K562 (cell line): ENCODE results near the gene ITGB1BP2. TPM values are rescaled to one million over a fixed set of nuclear protein-coding genes. Genes with fewer than 3 reads are reported as not detected.

Source experiments
- CGGBP1 ChIP-seq: fragments of 250-450 bp; sonication (Bioruptor Pico); IDR thresholded peaks from 2 replicates; pipeline ENCODE4 v1.9.0; 2021; ENCODE audit warnings: mild to moderate bottlenecking
- DEAF1 ChIP-seq: fragments of 450-650 bp; formaldehyde crosslinking; IDR thresholded peaks from 2 replicates; pipeline ENCODE4 v1.4.0; 2020; ENCODE audit warnings: mild to moderate bottlenecking, moderate library complexity
- E2F3 ChIP-seq: fragments of 250-450 bp; sonication (Bioruptor Pico); IDR thresholded peaks from 2 replicates; pipeline ENCODE4 v1.4.0; 2020; ENCODE audit warnings: mild to moderate bottlenecking
- ESRRA ChIP-seq: fragments of 450-650 bp; IDR thresholded peaks from 2 replicates; pipeline ENCODE4 v1.6.1; 2014; ENCODE audit warnings: low read depth, mild to moderate bottlenecking, moderate library complexity, borderline replicate concordance
- FOS ChIP-seq: IDR thresholded peaks from 3 replicates; pipeline ENCODE4 v1.6.1; 2011; ENCODE audit not compliant: insufficient read length; ENCODE audit errors: extremely low read depth
- FOXK2 ChIP-seq, 2 experiments: fragments of 450-650 bp; IDR thresholded peaks in 1 of 2; conservative IDR thresholded peaks in 1 of 2; 2 replicates each; pipeline ENCODE4 v1.6.1; 2016; ENCODE audit warnings: low read depth in 2 of 2, mild to moderate bottlenecking in 1 of 2
- IRF1 ChIP-seq: sonication (generic); formaldehyde crosslinking; IDR thresholded peaks from 2 replicates; pipeline ENCODE4 v1.8.0; 2022; ENCODE audit warnings: missing genetic modification reagents, mild to moderate bottlenecking, borderline replicate concordance
- JUN ChIP-seq, 2 experiments: sonication (generic) in 1 of 2; formaldehyde crosslinking in 1 of 2; IDR thresholded peaks; 2 replicates each; pipeline versions ENCODE4 v1.6.1 to v1.8.0; 2012 to 2022; ENCODE audit warnings: borderline replicate concordance in 2 of 2, mild to moderate bottlenecking in 2 of 2, improper control_type of control experiment in 1 of 2, low read depth in 1 of 2, low read length in 1 of 2, missing genetic modification reagents in 1 of 2
- MCM2 ChIP-seq: fragments of 450-650 bp; IDR thresholded peaks from 2 replicates; pipeline ENCODE4 v1.6.1; 2017; ENCODE audit warnings: low read depth, mild to moderate bottlenecking
- NFIC ChIP-seq: fragments of 450-650 bp; IDR thresholded peaks from 2 replicates; pipeline ENCODE4 v1.6.1; 2017; ENCODE audit warnings: mild to moderate bottlenecking, inconsistent platforms
- PATZ1 ChIP-seq: fragments of 250-450 bp; sonication (Bioruptor Pico); IDR thresholded peaks from 2 replicates; pipeline ENCODE4 v1.5.0; 2020; ENCODE audit warnings: mild to moderate bottlenecking, borderline replicate concordance
- PYGO2 ChIP-seq: fragments of 450-650 bp; IDR thresholded peaks from 2 replicates; pipeline ENCODE4 v1.6.1; 2016; ENCODE audit warnings: mild to moderate bottlenecking, missing genetic modification characterization, moderate library complexity, missing compliant biosample characterization
- SP2 ChIP-seq: IDR thresholded peaks from 2 replicates; pipeline ENCODE4 v1.6.1; 2011; ENCODE audit warnings: mild to moderate bottlenecking, low read depth, low read length, moderate library complexity; ENCODE audit not compliant: poor library complexity, severe bottlenecking; ENCODE audit errors: extremely low read depth
- SREBF2 ChIP-seq: sonication (generic); formaldehyde crosslinking; IDR thresholded peaks from 2 replicates; pipeline ENCODE4 v1.4.0; 2020; ENCODE audit warnings: mild to moderate bottlenecking, missing genetic modification reagents
- SRSF9 ChIP-seq: fragments of 200-400 bp; formaldehyde crosslinking; IDR thresholded peaks from 2 replicates; pipeline ENCODE4 v1.6.1; 2017; ENCODE audit warnings: low read depth, low read length, borderline replicate concordance
- TRIM24 ChIP-seq, 2 experiments: fragments of 450-650 bp; IDR thresholded peaks; 2 replicates each; pipeline ENCODE4 v1.6.1; 2016
- USF1 ChIP-seq: sonication (generic); formaldehyde crosslinking; IDR thresholded peaks from 2 replicates; pipeline ENCODE4 v1.9.0; 2022; ENCODE audit warnings: mild to moderate bottlenecking, missing genetic modification reagents
- ZNF431 ChIP-seq: sonication (generic); formaldehyde crosslinking; IDR thresholded peaks from 2 replicates; pipeline ENCODE4 v1.8.0; 2022; ENCODE audit warnings: mild to moderate bottlenecking, missing genetic modification reagents
- ZNF583 ChIP-seq: fragments of 250-450 bp; sonication (Bioruptor Pico); IDR thresholded peaks from 2 replicates; pipeline ENCODE4 v1.4.0; 2020
- polyA plus RNA-seq, 8 experiments: library from polyadenylated mRNA; depleted of rRNA in 4 of 8; stranded (reverse) in 5 of 8; unstranded in 3 of 8; fragments of >200 nt; fragmentation: Nextera tagmentation in 2 of 8; fragmentation: Illumina TruSeq in 1 of 8; extraction: Ambion mirVana in 2 of 8; extraction: Trizol in 1 of 8; gene quantifications; 2 replicates each; pipeline versions ENCODE4 v1.2.1 to v1.2.3, GENCODE V29; 2011 to 2014; ENCODE audit warnings: inconsistent platforms in 1 of 8, missing spikeins in 1 of 8
- total RNA-seq, 7 experiments: library from RNA; depleted of rRNA in 6 of 7; stranded (reverse); fragments of >200 nt in 6 of 7; fragmentation: Illumina TruSeq in 2 of 7; extraction: Trizol in 2 of 7; gene quantifications; 2 replicates each; pipeline versions ENCODE4 v1.2.1 to v1.2.3, GENCODE V29; 2011 to 2021; ENCODE audit warnings: low replicate concordance in 1 of 7

ITGB1BP2 gene
- total and polyA plus RNA-seq, 9 of the 15 experiments (the other 6 are each of a cell fraction or from before 2014, with no cell fraction given): 1.6 to 4.0 (median 1.9) TPM

- TF ChIP-seq ESRRA (no peak), MCM2 (no peak), NFIC (no peak), ZNF583 (CRISPR knock-in tag) (no peak), JUN (IDR thresholded peaks at IDR 0.05; ENCODE audit: borderline replicate concordance, low read depth, low read length) (no peak), JUN (CRISPR knock-in tag; IDR thresholded peaks at IDR 0.05; ENCODE audit: borderline replicate concordance) (no peak), TRIM24 (IDR thresholded peaks at IDR 0.05) (no peak), SP2 (peak; percentile 61), ZNF431 (CRISPR knock-in tag) (peak; percentile 43; the same call in 1 of the 2 replicates), FOS (peak; percentile 81), SRSF9 (no peak), PYGO2 (tag) (no peak), USF1 (CRISPR knock-in tag) (no peak), IRF1 (CRISPR knock-in tag) (no peak), PATZ1 (no peak), SREBF2 (CRISPR knock-in tag) (no peak), CGGBP1 (CRISPR knock-in tag) (no peak), E2F3 (CRISPR knock-in tag) (no peak), DEAF1 (CRISPR knock-in tag) (peak; percentile 93), FOXK2 (conservative IDR thresholded peaks at IDR 0.05 in 1 of 2, IDR thresholded peaks at IDR 0.05 in 1 of 2; ENCODE audit: low read depth in 2 of 2) (no peak)
Measured at GRCh38 chrX:71283403-71284143, 18.0 kb upstream of the ITGB1BP2 start, which contains the start of gene NONO (continued).
